GM12873 (cell line): ENCODE measurements around the gene BAG3.

Source experiments
- CTCF ChIP-seq: IDR thresholded peaks from 2 replicates; pipeline ENCODE4 v1.5.1; 2012; ENCODE audit warnings: low read depth, mild to moderate bottlenecking, moderate library complexity, low read length, control low read depth; ENCODE audit not compliant: insufficient read depth; ENCODE audit errors: missing control alignments

Gene BAG3

DNA sequence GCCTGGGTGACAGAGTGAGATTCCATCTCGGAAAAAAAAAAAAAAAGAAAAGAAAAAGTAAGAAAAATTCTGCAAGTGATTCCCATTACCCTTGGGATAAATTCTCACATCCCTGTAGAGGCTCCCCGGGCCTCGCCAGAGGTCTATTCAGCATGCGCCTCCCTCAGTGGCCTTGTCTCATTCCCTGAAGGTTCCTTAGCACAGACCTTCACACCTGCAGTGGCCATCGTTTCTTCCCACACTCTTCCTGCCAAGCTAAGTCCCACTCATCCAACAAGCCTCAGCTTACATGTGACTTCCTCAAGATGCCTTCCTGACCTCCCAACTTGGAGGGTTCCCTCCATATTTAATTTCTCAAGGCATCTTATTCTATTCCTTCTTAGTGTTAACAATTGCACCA is 20.9 kb upstream of the BAG3 start:
- TF ChIP-seq CTCF = no peak

GRCh38 chr10:119633538-119634218 is 17.5 kb upstream of the BAG3 start:
- TF ChIP-seq CTCF = no peak

DNA sequence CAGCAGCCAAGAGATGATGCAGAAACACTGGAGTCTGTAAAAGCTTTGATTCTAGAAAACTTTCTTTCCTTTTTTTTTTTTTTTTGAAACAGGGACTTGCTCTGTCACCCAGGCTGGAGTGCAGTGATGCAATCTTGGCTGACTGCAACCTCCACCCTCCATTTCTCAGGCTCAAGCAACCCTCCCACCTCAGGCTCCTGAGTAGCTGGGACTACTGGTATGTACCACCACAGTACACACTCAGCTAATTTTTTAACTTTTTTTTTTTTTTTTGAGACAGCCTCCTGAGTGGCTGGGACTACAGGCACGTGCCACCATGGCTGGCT is 17.0 kb upstream of the BAG3 start:
- TF ChIP-seq CTCF = no peak

DNA sequence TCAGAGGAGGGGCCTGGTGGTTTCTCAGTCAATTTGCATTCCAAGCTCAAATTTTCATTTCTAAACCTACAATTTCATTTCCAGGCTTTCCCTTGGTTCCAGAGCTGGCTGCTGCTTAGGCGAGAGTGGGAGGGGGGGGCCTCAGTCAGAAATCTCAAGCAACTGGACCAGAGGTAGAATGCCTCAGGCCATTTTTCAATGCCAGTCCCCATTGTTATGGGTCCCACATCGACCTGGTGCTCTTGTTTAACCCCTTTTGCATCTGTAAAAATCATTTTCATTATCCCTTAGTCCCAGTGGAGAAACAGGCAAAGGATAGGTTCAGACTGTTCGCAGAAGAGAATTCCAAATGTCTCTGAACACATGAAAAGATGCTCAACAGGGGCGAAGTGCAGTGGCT is 13.5 kb upstream of the BAG3 start:
- TF ChIP-seq CTCF = no peak

DNA sequence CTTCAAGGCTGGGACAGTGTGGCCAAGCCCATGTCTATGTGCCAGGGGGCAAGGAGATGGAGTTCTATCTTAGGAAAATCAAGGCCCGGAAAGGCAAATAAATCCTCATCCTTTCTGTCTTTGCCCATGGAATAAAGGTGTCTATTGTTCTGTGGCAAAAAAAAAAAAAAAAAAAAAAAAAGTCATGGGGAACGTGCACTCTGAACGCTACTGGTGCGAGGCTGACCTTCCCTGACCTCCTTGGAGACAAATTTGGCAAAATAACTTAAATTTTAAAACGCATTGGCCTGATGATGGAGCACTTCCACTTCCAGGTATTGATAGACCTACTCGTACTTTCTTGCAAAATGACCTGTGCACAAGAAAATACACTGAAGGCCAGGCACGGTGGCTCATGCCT is 12.2 kb upstream of the BAG3 start:
- TF ChIP-seq CTCF = no peak

- no peak for TF ChIP-seq CTCF
Observed at GRCh38 chr10:119640384-119640783, 10.8 kb upstream of the BAG3 start.

- TF ChIP-seq CTCF = no peak
Observed at GRCh38 chr10:119640875-119641526, 10.2 kb upstream of the BAG3 start.
